ENCODE data around the gene GPC6.
A peak's percentile ranks its signal among the peaks of the same experiment; 100 is the strongest.

The GPC6 gene

DNA sequence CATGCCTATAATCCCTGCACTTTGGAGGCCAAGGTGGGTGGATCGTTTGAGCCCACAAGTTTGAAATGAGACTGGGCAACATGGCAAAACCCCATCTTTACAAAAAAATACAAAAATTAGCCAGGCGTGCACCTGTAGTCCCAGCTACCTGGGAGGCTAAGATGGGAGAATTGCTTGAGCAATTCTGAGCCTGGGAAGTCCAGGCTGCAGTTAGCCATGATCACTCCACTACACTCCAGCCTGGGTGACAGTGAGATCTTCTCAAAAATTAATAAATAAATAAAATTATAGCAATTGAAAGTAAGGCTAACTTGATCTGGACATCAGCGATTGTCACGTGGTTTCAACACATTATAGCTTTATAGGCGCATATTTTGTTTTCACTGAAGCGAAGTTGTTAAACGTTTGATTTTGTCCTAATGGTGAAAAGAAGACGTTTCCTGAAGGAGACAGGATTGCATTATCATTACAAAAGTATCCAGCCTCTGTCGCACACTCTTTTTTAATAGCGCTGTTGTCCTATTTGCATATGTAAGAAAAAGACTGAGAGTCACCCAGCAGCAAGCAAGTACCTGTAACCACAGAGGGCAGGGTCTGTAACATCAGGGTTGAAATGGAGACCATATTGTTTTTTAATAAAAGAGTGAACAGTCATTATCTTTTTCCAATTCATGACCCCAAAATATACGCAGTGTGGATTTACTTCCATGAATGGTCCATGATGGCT, 917.2 kb downstream of the GPC6 start:
- DNase-seq, result no peak

DNA sequence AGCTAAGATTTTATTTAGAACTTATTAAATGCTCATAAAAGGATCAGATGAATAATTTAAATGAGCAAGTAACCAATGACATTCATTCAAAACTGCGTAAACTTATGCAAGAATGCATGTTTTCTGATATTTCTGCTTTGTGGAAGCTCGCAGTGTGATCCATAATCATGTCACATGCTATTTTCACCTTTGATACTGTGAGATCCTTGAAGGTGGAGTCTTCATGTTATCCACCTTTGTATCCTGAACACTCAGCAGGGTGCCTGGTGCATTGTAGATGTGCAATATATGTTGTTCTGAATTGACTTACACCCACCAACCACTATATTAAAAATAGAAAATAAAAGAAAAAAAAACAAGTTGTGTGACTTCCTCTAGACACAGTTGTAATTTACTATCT, 919.4 kb downstream of the GPC6 start:
- no peak for DNase-seq

- DNase-seq, result no peak
These were observed 927.0 kb downstream of the GPC6 start for GRCh38 chr13:94153586-94153985.

DNA sequence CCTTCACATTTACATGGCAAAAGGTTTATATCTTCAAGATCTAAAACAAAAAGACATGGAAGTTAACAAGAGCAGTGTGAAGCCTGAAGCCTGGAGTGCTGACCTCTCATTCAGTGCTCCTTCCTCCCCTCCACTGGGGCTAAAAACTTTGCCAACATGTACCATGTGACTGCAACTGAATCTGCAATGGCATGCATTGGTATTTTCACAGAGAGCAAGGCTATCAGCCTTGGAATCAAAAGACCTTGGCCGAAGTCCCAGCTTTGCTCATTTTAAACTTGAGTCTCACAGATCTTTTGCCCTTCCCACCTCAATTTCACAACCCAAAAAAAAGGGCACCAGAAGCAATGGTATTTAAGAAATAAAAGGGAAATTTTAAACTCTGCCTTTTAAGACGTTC, 927.8 kb downstream of the GPC6 start:
- no peak for DNase-seq

GRCh38 chr13:94157705-94158218, 931.2 kb downstream of the GPC6 start:
- no peak for DNase-seq

- DNase-seq, result no peak
These were observed 934.3 kb downstream of the GPC6 start for GRCh38 chr13:94160875-94161274.

DNA sequence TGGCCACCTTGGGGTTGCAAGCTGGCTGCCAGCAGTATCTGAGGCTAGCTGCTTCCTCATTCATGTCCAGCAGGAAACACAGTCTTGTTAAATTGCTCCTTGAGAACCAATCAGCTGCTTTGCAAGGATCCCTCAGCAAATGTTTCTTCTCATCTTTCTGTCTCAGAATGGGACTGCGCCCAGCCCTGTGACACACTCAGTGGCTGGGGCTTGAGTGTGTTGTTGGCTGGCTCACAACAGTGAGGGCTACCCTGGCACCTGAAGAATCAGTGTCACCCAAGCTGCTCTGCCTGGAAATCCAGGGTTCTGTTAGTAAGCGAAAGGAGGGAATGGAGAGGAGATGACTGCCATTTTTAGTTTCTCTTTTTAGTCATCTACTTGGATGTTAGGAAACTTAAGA, 935.7 kb downstream of the GPC6 start:
- DNase-seq, result no peak

DNA sequence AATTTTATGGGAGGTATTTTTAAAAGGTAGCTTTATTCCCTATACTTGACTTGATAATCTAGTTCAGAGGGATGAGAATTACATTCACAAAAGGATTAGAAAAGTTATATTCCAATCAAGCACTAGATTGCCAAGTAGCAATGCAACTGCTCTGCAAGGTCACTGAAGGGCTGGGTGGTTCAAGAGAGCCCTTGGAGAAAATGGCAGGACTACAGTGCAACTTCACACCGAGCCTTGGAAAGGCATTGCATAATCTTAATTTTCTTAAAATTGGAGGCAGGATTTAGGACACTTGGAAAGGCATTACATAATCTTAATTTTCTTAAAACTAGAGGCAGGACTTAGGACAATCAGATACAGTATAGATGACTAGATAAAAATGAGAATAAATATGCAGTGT, 936.9 kb downstream of the GPC6 start:
- no peak for DNase-seq

DNA sequence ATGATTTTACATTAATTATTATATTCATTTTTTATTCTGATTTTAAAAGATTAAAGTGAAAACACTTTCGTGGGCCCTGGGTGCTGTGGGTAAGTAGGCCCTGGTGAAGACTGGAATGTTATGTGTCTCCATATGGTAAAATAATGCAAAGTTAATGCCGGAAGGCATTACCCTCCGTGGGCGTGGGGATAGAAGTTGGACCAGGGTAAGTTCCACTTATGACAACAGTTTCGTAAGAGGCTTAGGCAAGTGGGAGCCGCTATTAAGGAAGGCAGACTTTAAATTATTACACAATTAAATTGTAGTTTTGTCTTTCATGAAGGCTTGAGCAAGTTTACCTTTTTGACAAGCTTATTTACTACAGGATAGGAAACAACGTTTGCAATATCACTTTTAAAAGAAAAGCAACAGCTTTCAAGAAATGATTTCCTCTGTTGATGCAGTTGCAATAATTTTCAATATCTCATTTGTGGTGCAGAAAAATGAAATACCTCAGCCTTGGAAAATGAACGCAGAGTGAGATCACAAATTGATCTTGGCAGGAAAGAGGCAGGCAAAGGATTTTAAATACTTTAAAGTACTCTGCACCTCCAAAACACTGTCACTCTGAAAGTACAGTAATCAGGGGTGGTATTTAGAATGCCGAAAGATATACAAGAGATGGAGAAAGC, 942.3 kb downstream of the GPC6 start:
- DNase-seq, result no peak

- DNase-seq, result no peak
These were observed 943.0 kb downstream of the GPC6 start for GRCh38 chr13:94169454-94170144.

DNA sequence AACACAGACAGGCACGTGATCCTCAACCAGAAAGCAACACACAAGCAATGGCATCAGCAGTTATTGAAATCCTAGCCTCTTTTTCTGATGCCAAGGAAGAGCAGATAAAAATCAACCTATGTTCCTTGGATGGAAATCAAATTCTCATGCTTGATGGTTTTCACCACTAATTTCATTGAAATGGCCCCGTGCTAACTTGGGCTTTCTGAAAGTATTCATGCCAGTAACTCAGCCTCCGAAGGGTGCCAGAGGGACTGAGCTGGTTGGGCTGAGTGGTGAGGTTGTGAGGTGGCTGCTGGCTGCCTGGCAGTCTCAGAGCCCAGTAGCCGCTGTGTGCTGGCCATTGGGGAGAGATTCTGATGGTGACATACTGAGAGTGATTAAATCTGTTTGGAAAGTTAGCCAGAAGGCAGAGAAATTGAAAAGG, 943.6 kb downstream of the GPC6 start:
- DNase-seq, result no peak

DNA sequence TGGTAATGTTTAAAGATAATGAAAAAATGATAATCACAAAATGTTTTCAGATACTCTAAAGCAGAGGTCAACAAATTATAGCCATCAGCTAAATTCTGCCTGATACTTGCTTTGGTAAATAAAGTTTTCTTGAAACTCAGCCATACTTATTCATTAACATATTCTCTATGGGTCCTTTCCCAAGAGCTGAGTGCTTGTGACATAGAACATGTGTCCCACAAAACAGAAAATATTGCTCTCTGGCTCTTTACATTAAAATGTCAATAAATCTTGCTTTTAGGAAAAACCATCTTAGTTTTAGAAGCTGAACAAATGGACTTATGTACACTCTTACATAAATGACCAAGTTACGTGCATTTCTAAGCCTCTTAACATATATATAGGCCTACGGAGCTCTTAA, 945.8 kb downstream of the GPC6 start:
- DNase-seq, result no peak

GRCh38 chr13:94173312-94173854, 946.8 kb downstream of the GPC6 start:
- no peak for DNase-seq

GRCh38 chr13:94174009-94174408, 947.4 kb downstream of the GPC6 start:
- DNase-seq, result no peak

DNA sequence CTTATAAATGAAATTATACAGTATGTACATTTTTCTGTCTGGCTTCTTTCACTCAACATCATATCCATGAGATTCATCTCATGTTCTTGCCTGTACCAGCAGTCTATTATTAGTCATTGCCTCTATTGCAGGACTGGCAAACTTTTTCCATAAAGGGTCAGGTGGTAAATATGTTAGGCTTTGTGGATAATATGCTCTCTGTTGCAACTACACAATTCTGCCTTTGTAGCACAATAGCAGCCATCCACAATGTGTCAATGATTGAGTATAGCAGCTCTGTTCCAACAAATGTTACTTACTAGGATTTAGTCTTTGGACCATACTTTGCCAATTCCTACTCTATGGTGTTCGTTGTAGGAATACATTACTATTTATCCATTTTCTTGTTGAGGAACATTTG, 948.5 kb downstream of the GPC6 start:
- DNase-seq, result no peak

DNA sequence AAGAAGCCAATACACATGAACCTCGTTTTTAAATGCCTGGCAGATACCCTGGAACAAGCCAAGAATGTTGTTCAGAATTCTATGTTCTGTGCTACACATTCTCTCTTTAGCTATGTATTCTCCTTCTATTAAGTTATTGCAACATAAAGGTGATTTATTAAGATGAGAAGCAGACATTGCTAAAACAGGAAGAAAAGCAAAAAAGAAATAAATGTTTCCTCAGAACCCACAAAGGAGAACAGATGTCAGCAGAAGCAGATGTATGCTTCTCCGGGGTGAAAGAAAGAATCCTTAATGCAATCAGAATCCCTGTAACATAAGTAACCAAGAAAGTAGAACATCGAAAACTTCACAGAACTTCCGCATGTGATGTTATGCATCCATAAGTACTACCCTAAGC, 950.0 kb downstream of the GPC6 start:
- DNase-seq, result no peak

GRCh38 chr13:94177041-94177440, 950.4 kb downstream of the GPC6 start:
- no peak for DNase-seq

DNA sequence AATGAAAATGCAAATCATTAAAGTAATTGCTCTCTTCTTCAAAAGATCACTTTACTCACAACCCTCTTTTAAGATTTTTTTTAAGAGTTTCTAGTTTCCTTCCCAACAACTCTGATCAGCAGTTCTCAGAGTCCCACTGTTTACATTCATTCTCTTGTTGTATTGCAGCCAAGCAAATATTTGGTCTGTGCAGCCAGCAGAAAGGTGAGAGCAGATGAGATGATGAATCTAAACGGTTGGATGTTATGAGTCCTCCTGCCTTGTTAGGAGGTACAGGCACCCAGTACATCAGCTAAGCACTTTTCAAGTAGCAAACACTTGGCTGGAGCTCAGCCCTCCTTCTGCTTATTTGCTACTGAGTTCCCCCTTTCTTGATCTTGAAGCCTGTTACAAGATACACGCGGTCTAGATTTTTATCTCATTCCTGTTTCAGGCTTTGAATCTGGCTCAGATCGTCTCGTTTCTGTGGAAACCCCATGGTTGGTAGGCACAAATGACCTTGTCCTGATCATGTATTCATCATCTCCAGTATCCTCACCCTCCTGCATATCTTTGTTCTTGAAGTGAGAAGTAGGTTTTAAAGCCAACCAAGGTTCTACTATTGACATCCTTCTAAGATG, 952.1 kb downstream of the GPC6 start:
- no peak for DNase-seq

- no peak for DNase-seq
These were observed 955.0 kb downstream of the GPC6 start for GRCh38 chr13:94181461-94182107.

DNA sequence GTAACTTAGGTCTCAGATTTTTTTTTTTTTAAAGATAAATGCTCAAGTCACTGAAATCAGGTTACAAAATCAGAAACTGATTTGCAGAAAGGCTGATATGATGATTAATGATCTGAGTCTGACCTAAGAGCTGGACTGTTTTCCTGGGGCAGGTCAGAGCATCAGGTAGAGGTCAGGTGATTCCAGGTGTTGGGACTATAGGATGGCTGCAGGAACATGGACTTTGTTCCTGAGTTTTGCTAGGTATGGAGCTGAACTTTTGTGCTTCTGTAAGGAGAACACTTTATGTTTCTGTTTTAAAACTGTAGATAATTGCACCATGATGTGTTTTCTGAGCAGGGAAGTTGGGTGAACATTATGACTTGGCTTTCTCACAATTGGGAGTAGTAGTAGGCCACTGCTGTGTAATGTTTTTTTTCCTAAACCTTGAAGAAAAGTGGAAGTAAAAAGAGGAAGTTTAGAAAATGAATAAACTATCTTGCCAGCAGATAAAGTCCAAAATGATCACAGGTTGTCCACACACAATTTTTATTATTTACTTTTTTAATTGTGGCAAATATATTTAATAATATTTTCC, 955.7 kb downstream of the GPC6 start:
- peak; percentile 82 for DNase-seq

GRCh38 chr13:94186470-94186869, 959.9 kb downstream of the GPC6 start:
- no peak for DNase-seq

DNA sequence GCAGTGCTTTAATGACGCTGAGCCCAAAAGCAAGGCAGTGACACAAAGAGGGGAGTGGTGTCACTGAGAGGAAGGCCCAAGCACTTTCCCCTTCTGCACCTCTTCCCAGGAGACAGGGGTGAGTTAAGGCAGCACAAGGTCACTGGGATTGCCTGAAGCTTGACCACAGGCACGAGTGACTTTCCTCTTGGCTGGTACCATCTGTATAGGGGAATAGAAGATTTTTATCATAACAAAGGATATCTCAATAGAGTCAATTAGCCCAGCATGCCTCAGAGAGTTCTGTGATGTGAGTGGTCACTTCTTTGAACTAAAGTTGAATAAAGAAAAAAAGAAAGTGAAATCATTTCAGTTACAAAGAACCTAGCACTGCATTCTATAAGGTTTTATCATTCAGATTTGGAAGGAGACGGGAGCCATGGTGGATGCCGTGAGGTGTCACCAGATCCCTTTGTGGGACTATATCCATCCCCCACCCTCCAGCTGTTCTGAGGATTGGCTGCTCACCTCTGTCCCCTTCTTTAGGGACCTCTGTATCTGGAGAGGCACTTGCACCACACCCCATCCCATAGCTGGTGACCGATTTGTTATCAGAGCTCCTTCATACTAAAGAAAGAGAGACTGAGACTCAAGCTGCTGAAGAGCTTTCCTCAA, 961.7 kb downstream of the GPC6 start:
- no peak for DNase-seq
